ENCODE data around the gene MACROD2.

GRCh38 chr20:14657266-14658005, 662.1 kb downstream of the MACROD2 start:
- TF ChIP-seq MXI1 (IDR thresholded peaks at IDR 0.05; ENCODE audit: borderline replicate concordance, low read depth, low read length) (no peak), CTCF (conservative IDR thresholded peaks at IDR 0.05; ENCODE audit: low read depth, low read length) (no peak), USF2 (IDR thresholded peaks at IDR 0.05; ENCODE audit: low read depth, low read length) (no peak), POLR2A (IDR thresholded peaks at IDR 0.05; ENCODE audit: low read depth, low read length) (no peak), RAD21 (IDR thresholded peaks at IDR 0.05; ENCODE audit: low read length) (no peak), CHD1 (IDR thresholded peaks at IDR 0.05; ENCODE audit: low read depth, low read length) (no peak), CEBPB (IDR thresholded peaks at IDR 0.05; ENCODE audit: low read depth, low read length) (no peak), SMC3 (IDR thresholded peaks at IDR 0.05; ENCODE audit: low read depth, low read length) (no peak), FOS (IDR thresholded peaks at IDR 0.05; ENCODE audit: low read depth, low read length) (no peak), RCOR1 (IDR thresholded peaks at IDR 0.05; ENCODE audit: insufficient replicate concordance, low read length) (no peak), ELK1 (IDR thresholded peaks at IDR 0.05; ENCODE audit: borderline replicate concordance, low read depth, low read length) (no peak), RFX5 (IDR thresholded peaks at IDR 0.05; ENCODE audit: low read depth, low read length) (no peak), MAZ (IDR thresholded peaks at IDR 0.05; ENCODE audit: borderline replicate concordance, low read depth, low read length) (no peak)

Data from IMR-90 (cell line).